H1 (cell line): Measurements from ENCODE around the gene TEN1. TPM values are rescaled to one million over a fixed set of nuclear protein-coding genes. Genes with fewer than 3 reads are reported as not detected.

Experiments used
- BCL11A ChIP-seq, 2 experiments: IDR thresholded peaks; one replicate each; pipeline ENCODE4 v1.6.1; 2011; ENCODE audit warnings: low read depth in 2 of 2, low read length in 2 of 2, mild to moderate bottlenecking in 2 of 2
- E2F6 ChIP-seq: IDR thresholded peaks from 2 replicates; pipeline ENCODE4 v1.6.1; 2012; ENCODE audit warnings: inconsistent platforms
- EGR1 ChIP-seq: IDR thresholded peaks from 2 replicates; pipeline ENCODE4 v1.6.1; 2011; ENCODE audit warnings: low read depth, low read length, borderline replicate concordance
- POLR2AphosphoS5 ChIP-seq: IDR thresholded peaks from 2 replicates; pipeline ENCODE4 v1.6.1; 2011; ENCODE audit warnings: low read depth, low read length
- SP4 ChIP-seq: IDR thresholded peaks from 2 replicates; pipeline ENCODE4 v1.6.1; 2012; ENCODE audit warnings: low read length, inconsistent platforms
- polyA plus RNA-seq, 7 experiments: library from polyadenylated mRNA; depleted of rRNA in 3 of 7; stranded (reverse) in 5 of 7; unstranded in 2 of 7; fragments of >200 nt in 5 of 7; fragments of 200-250 nt in 2 of 7; gene quantifications; 1 replicate in 5 of 7; 2 replicates in 1 of 7; 4 replicates in 1 of 7; pipeline versions ENCODE4 v1.2.1 to v1.2.3, GENCODE V29; 2011 to 2013; ENCODE audit warnings: missing spikeins in 2 of 7, mixed read lengths in 2 of 7
- total RNA-seq: library from RNA; stranded (reverse); fragmentation: NEBNext Ultra II Directional; extraction: Animal tissue kit (Norgen Biotek cat#: 25700); gene quantifications from 2 replicates; pipeline ENCODE4 v1.2.1, GENCODE V29; 2021

Gene TEN1
- total and polyA plus RNA-seq, 2 of the 8 experiments (the other 6 are each of a cell fraction or from before 2014, with no cell fraction given): 15.9 to 18.7 TPM

DNA sequence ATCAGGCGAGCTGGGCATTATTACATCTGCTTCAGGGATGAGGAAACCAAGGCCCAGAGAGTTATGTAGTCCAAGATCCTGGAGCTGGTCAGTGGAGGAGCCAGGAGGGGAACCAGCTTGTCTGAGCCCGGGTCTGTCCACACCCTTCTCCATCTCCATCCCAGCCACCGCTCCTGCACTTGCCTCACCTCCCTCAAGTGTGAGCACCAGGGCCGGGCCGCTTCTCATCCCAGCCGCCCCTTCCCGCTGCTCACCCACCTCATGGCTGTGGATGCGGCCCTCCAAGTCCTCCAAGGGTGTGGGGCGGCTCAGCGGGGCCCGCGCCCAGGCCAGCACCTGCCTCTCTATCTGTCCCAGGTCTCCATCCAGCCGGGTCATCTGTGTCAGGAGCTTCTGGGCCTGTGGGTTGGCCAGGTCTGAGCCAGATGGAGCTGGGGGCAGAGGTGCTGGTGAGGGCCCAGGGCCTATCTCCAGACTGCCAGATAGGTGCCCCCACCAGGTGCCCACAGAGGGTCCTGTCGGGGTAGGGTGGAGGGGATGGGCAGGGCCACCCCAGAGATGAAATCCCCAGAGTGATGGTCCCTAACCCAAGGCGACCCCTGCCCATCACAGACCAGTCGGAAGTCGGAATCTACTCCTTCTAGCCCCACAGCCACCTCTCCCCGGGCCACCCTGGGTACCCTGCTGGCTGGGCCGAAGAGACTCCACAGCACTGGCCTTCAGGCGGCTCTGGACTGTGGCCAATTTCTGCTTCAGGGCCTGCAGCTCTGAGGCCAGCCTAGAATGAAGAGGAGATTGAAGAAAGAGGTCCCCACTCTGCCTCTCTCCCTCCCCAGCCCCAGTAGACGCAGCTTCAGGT, 38.7 kb downstream of the TEN1 start (continued):
- no peak for TF ChIP-seq E2F6
- TF ChIP-seq SP4: no peak
- TF ChIP-seq EGR1: no peak
- no peak for TF ChIP-seq POLR2AphosphoS5
- no peak for TF ChIP-seq BCL11A (IDR thresholded peaks at IDR 0.05; ENCODE audit: low read depth in 2 of 2, low read length in 2 of 2)
